CD4-positive, alpha-beta T cell treated with Interleukin-1 beta for 1 hour (primary cell): Measurements from ENCODE around the gene EML6.
"Not testable (repeated sequence)": the region's sequence is repeated elsewhere in the genome, so short reads cannot be mapped to it uniquely, and the experiment has no call there.

Source experiments
- DNase-seq, 2 donors: peaks; one replicate each; pipeline ENCODE4 v3.0.0-alpha.2; 2020 to 2022

The EML6 gene

GRCh38 chr2:54808661-54809060, 85.2 kb downstream of the EML6 start:
- no peak for DNase-seq

DNA sequence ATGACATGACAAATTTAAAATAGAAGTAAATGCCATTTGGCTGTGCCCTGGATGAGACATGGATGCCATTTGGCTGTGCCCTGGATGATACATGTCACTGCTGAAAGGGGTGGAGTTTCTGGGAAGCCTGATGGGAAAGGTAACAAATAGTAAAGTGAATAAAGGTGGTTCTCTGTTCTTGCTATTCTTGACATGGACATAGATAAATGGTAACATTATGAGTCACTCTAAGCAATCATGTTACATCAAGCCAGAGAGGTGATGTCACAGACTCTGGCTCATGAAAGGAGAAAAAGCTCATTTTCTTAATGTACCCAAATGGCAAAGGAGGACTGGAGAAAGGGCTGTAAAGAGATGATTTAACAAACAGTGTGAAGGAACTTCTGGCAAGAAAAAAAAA, 86.4 kb downstream of the EML6 start:
- DNase-seq: no peak

DNA sequence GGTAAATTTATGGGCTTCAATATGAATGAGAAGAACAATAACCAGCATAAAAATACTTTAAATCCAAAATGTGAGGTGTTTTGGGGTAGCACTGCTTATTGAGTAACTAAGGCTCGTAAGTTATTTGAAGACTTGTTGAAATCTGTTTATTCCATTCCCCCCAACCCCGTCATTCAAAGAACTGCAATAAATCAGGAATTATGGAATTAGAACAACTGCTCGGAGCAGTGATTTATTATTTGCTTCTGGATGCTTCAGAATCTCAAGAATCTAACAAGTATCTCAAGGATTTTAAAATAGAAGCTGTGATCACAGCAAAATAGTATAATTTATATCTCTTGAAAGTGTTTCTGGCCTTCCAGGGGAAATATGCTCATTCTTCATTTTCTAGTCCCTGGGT, 86.8 kb downstream of the EML6 start:
- DNase-seq: no peak

DNA sequence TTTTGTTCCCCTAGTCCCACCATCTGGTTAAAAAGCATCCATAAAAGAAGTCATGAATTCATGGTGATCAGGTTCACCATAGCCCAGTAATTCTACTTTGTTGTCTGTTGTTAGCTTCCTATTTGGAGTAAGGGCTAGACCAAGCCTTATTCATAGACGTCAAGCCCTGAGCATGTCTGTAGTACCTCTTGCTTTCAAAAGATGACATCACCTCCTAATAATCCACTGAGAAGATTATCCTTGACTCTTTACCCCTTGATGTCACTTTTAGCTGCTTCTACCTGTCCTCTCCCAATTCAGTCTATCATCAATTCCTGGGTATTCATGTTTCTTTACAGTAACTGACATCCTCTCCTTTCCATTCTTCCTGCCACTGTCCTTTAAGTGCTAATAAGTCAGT, 90.1 kb downstream of the EML6 start:
- DNase-seq: no peak

DNA sequence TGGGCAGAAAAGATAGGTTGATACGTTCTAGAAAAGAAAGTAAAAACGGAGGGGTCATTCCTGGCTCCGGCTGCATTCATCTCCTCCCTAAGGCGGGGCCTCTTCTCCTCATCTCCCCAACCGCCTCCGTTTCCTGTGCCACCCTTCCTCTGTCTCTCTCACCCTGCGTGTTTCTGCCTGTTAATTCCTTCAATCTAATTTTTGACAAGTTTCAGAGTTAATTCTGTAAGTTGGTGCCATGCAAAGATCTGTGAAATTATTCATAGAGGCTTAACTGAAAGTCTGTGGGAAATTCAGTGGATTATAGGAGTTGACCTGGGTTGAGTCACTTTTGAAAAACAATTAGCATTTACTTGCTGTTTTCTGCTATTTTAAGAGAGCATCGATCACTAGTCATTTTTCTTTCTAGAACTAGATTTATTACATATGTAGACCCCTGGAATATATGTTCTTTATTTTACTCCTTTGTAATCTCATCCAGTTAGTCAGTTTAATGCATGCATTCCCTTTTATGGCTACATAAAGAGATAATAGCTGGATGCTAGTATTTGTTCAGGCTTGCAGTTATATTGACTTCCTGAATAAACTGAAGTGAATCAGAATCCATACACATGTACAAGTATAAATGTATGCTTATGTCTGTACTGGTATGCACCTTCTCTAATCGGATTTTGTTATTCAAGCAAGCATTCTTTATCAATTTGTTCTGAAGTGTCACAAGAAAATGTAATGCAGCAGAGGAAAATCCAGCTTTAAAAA, 91.1 kb downstream of the EML6 start:
- no peak for DNase-seq

DNA sequence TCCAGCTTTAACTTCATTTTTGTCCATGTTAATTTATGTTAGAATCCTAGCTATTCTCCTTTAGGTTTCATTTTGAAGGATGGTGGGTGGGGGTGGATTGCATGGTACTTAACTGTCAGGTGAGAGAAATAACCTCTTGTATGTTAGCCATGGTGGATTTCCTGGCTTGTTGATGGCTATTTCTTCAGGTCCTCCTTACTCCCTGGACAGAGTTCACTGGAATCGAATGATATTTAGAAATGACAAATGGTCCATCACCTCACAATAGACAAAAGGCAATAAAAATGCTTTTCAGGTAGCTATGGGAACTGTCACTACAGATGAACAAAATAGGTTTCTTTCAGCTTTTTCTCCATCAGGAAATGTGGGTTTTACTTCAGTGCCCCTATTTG, 91.7 kb downstream of the EML6 start:
- DNase-seq: no peak

GRCh38 chr2:54818226-54818625, 94.8 kb downstream of the EML6 start:
- no peak for DNase-seq

DNA sequence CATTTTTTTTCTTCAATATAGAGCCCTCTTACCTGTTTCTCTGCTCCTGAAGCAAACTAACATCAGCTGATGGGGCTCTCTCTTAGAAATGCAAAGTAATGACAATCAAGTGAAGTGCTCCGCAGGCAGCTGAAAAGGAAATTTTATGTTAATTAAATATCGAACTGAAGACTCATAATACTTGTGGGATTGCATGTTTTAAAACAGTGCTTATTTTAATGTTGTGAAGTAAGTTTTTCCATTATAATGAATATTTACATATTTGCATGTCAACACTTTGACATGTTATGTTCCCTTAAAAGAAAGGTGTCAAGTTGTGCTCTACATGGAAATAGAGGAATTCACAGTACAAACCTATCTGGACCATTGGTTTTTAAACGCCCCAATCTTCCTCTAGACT, 97.1 kb downstream of the EML6 start:
- no peak for DNase-seq

DNA sequence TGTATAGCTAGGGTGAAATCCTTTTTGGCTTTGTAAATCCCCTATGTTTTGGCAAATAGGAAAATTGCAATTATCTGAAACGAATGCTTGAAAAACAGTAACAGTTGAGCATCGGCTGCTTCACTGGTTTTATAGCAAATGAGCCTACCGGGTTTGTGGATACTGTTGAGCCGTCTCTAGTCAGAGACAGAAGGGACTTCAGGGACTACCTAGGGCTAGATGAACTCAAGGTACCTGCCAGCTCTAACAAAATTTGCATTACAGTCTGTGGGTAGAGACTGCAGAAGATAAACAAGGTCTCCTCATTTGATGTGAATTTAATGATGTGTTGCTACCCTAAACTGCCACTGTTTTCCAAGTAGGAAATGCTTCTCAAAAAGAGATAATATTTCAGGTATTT, 101.1 kb downstream of the EML6 start:
- no peak for DNase-seq

- DNase-seq: no peak
Observed at GRCh38 chr2:54830546-54830945, 107.1 kb downstream of the EML6 start.

- no peak for DNase-seq
Observed at GRCh38 chr2:54831480-54831879, 108.0 kb downstream of the EML6 start.

DNA sequence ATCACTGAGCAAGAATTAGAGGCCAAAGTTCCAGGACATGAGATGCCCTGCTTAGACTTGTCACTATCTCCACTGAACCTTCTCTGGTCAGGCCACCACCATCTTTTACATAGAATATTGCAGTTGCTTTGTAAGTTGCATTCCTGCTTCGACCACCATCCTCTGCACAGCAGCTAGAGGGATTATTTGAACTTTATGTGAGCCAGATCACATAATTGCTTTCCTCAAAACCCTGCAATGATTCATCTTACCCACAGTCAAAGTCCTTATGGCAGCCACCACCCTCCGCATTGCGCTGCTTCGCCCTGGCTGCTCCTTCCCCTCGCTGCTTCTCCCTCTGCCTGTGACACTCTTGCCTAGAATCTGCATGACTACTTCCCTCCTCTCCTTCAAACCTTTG, 111.3 kb downstream of the EML6 start:
- DNase-seq: no peak

DNA sequence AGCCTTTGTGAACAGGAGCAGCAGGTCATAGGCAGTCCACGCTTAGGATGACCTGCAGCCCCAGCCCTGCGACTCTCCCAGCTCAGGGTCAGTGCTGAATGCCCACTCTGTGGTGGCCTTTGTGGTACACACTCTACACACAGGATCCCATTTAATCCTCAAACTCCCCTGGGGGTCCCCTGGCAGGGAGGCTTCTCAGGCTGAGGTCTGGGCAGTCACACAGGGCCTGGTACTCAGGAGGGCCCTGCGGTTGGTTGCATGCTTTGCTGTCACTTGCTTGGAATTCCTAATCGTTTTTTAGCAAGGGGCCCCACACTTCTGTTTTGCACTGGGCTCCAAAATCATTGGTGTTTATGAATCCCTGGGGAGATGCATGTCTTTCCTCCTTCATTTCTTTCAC, 113.0 kb downstream of the EML6 start:
- no peak for DNase-seq

- peak; percentile 58 to 59 for DNase-seq
Observed at GRCh38 chr2:54838585-54839035, 115.1 kb downstream of the EML6 start.

GRCh38 chr2:54839461-54840255, 116.2 kb downstream of the EML6 start:
- no peak for DNase-seq

GRCh38 chr2:54840559-54841468, 117.4 kb downstream of the EML6 start:
- no peak for DNase-seq

GRCh38 chr2:54841500-54841899, 118.0 kb downstream of the EML6 start:
- DNase-seq: not testable (repeated sequence)

GRCh38 chr2:54845094-54845493, 121.6 kb downstream of the EML6 start:
- no peak for DNase-seq

- DNase-seq: no peak
Observed at GRCh38 chr2:54845514-54845913, 122.1 kb downstream of the EML6 start.

DNA sequence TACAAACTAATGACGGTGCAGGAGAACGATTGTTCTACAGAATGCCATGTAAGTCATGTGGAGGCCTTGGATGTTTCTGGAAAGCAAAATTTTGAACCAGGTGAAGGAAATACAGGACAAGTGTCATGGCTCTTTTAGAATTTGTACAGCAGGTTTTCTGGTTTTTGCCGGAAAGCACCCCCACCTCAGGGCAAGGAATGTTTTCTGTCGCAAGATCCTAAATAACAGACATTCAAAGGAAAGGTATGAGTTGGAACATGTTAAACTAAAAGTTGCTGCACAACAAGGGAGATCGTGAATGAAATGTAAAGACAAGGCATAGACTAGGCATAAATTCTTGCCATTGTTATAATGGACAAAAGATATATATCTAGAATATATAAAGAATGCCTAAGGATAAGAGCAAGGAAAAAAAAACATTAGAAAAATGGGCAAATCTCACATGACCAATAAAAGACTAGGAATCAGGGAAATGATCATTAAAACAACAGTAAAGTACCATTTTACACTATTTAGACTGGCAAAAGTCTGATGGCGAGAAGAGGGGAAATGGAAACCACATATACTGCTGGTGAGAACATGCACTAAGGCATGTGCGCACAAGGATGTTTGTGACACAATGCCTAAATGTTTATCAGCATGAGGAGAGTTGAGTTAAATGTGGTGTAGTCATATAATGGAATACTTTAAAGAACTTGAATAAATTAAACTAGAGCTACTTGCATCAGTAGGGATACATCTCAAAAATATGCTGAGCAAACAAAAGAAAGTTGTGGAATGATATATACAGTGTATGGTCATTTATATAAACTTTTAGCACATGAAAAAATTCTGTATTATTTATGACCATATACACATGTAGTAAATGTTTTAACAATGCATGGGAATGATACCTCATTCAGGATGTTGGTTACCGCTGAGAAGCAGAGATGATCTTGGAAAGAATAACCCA, 127.0 kb downstream of the EML6 start:
- DNase-seq: no peak

DNA sequence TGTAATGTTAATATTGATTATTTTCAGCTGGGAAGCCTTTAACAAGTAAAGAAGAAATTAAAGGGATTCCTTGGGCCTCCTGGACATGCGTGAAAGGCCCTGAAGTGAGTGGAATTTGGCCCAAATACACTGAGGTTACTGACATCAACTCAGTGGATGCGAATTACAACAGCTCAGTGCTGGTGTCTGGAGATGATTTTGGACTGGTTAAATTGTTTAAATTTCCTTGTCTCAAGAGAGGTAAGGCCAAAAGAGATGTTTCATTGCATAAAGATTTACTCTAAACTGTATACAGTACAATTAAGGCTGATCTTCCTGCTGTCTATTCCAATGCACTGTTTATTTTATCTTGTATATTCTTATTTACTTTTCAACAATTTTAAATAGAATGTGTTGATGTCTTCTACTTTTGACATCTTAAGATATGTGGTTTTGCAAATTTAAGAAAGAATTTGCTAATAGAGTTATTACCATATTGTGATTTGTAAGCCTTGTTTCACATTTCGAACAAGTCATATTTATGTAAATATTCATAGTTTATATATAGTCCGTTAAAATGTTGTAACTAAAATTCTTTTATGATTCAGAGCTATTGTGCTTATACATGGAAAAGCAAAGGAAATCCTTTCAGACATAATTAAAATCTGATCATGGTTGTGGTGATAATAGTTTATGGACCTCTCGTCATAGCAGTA, 130.3 kb downstream of the EML6 start:
- no peak for DNase-seq
